ENCODE results near the gene SDF2L1. TPM values are rescaled to one million over a fixed set of nuclear protein-coding genes. Genes with fewer than 3 reads are reported as not detected.

SDF2L1 gene
- total and polyA plus RNA-seq, 2 donors from 2014 or later: 56.1 to 79.6 TPM

DNA sequence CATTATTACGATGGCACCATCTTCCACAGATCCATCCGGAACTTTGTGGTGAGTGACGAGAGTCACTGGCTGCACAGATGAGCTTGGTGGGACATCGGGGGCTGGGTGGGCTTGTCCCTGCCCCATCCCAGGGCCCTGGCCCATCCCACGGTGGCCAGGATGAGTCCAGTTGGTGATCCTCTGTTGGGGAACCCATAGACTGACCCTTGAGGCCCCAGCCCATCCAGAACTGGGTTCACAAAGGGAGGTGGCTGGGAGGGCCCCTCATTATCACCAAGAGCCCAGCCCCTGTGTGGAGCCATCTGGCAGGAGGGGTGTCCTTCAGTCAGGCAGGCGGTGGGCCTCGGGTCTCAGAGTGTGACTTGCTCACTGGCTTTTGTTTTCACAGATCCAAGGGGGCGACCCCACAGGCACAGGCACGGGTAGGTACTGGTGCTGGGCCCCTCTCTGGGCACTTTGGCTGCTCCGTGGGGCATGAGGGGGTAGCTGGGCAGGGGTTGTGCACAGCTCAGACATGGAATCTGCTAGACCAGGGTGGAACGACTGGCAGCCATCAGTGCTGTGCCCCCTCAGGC lies 45.7 kb downstream of the SDF2L1 start:
- Histone ChIP-seq H3K27me3 (ENCODE audit: control insufficient read depth, insufficient read depth, low read length) (no peaks in the 10 kb centered on the region), H3K4me3 (ENCODE audit: low read length in 3 of 3) (no peak overlapping the region), H3K9ac (ENCODE audit: low read length in 3 of 3) (no peak overlapping the region), H3K27ac (ENCODE audit: low read depth in 2 of 2, low read length in 2 of 2) (no peak overlapping the region), H3K4me1 (ENCODE audit: control insufficient read depth in 2 of 3, insufficient read depth in 2 of 3, low read depth in 1 of 3, low read length in 3 of 3) (peaks cover 0 to 8% (median 8%) of the 10 kb centered on the region in 3 donors), H3K36me3 (ENCODE audit: control insufficient read depth in 2 of 3, insufficient read depth in 3 of 3, low read length in 3 of 3) (peaks cover 0 to 47% (median 12%) of the 10 kb centered on the region in 3 donors), H3K9me3 (ENCODE audit: control insufficient read depth in 2 of 3, insufficient read depth in 1 of 3, low read length in 3 of 3) (no peaks in the 10 kb centered on the region)
- intact Hi-C loops (cut with DNase I): no loop called here
- TF ChIP-seq, protein P1, sequence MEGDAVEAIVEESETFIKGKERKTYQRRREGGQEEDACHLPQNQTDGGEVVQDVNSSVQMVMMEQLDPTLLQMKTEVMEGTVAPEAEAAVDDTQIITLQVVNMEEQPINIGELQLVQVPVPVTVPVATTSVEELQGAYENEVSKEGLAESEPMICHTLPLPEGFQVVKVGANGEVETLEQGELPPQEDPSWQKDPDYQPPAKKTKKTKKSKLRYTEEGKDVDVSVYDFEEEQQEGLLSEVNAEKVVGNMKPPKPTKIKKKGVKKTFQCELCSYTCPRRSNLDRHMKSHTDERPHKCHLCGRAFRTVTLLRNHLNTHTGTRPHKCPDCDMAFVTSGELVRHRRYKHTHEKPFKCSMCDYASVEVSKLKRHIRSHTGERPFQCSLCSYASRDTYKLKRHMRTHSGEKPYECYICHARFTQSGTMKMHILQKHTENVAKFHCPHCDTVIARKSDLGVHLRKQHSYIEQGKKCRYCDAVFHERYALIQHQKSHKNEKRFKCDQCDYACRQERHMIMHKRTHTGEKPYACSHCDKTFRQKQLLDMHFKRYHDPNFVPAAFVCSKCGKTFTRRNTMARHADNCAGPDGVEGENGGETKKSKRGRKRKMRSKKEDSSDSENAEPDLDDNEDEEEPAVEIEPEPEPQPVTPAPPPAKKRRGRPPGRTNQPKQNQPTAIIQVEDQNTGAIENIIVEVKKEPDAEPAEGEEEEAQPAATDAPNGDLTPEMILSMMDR (IDR thresholded peaks at IDR 0.05; ENCODE audit: borderline replicate concordance, extremely low read depth, insufficient read depth): no peak
- DNase-seq (no peak), FAIRE-seq (no peak)

DNA sequence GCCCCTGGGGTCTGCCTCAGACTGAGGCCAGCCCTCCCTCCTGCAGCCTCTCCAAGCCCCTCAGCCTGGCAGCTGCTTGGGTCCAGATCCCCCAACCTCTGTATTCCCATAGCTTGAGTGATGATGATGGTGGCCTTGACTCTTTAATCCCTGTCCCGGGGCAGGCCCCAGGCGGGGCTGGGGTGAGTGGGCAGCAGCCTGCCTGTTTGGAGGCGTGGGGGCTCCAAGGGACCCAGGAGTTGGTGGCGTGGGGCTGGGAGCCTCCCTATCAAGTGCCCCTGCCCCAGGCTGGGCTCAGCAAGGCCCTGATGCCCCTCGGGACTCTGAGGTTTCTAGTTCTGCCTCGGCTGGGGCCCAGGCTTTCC lies 46.2 kb downstream of the SDF2L1 start:
- TF ChIP-seq, protein P1 (IDR thresholded peaks at IDR 0.05; ENCODE audit: borderline replicate concordance, extremely low read depth, insufficient read depth): no peak
- H3K27me3 ChIP-seq (ENCODE audit: control insufficient read depth, insufficient read depth, low read length): no peaks in the 10 kb centered on the region
- H3K9ac ChIP-seq (ENCODE audit: low read length in 3 of 3): no peak overlapping the region
- FAIRE-seq (no peak), DNase-seq (no peak)
- peaks cover 0 to 49% (median 15%) of the 10 kb centered on the region in 3 donors for H3K36me3 ChIP-seq (ENCODE audit: control insufficient read depth in 2 of 3, insufficient read depth in 3 of 3, low read length in 3 of 3)
- no peak overlapping the region for H3K4me3 ChIP-seq (ENCODE audit: low read length in 3 of 3)
- intact Hi-C loops (cut with DNase I): no loop called here
- H3K27ac ChIP-seq (ENCODE audit: low read depth in 2 of 2, low read length in 2 of 2): no peak overlapping the region
- H3K9me3 ChIP-seq (ENCODE audit: control insufficient read depth in 2 of 3, insufficient read depth in 1 of 3, low read length in 3 of 3): no peaks in the 10 kb centered on the region
- peaks cover 0 to 3% (median 3%) of the 10 kb centered on the region in 3 donors for H3K4me1 ChIP-seq (ENCODE audit: control insufficient read depth in 2 of 3, insufficient read depth in 2 of 3, low read depth in 1 of 3, low read length in 3 of 3)

DNA sequence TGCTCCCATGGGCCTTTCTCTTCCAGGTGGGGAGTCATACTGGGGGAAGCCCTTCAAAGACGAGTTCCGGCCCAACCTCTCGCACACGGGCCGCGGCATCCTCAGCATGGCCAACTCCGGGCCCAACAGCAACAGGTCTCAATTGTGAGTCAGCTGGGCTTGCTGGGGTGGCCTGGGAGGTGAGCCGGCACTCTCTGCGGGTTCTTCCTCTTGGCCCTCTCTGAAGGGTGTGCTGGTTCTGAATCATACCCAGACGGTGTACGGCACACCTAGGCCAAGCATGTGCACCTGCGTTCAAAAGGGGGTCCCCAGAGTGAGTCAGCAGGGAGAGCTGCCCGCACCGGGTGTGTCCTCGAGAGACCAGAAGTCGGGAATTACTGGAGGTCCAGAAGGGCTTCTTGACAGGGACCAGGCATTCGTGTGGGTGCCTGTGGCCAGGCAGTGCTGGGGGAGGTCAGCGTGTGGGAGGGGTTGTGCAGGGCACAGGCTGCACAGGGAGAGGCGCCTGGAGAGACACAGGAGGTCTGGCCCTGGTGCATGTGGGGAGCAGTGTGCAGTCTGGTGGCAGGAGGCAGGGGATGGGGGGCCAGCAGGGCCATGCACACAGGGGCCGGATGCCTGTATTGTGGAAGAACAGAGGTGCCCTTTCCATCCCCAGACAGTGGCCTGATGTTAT lies 46.7 kb downstream of the SDF2L1 start:
- TF ChIP-seq, protein P1 (IDR thresholded peaks at IDR 0.05; ENCODE audit: borderline replicate concordance, extremely low read depth, insufficient read depth): no peak
- intact Hi-C loops (cut with DNase I): no loop called here
- H3K4me1 ChIP-seq (ENCODE audit: control insufficient read depth in 2 of 3, insufficient read depth in 2 of 3, low read depth in 1 of 3, low read length in 3 of 3): no peaks in the 10 kb centered on the region
- no peak for DNase-seq
- no peaks in the 10 kb centered on the region for H3K9me3 ChIP-seq (ENCODE audit: control insufficient read depth in 2 of 3, insufficient read depth in 1 of 3, low read length in 3 of 3)
- H3K36me3 ChIP-seq (ENCODE audit: control insufficient read depth in 2 of 3, insufficient read depth in 3 of 3, low read length in 3 of 3): peaks cover 0 to 54% (median 19%) of the 10 kb centered on the region in 3 donors
- H3K4me3 ChIP-seq (ENCODE audit: low read length in 3 of 3): no peak overlapping the region
- no peaks in the 10 kb centered on the region for H3K27me3 ChIP-seq (ENCODE audit: control insufficient read depth, insufficient read depth, low read length)
- no peak overlapping the region for H3K9ac ChIP-seq (ENCODE audit: low read length in 3 of 3)
- no peak for FAIRE-seq
- no peak overlapping the region for H3K27ac ChIP-seq (ENCODE audit: low read depth in 2 of 2, low read length in 2 of 2)
